WTC11 (cell line): Measurements from ENCODE around the gene BASP1.

Source experiments
- CTCF ChIP-seq: fragments of 200-600 bp; IDR thresholded peaks from 2 replicates; pipeline ENCODE4 v1.8.0; 2022; ENCODE audit warnings: antibody characterized with exemption
- ERG ChIP-seq: fragments of 250-450 bp; sonication (Bioruptor Pico); IDR thresholded peaks from 2 replicates; pipeline ENCODE4 v1.8.0; 2021; ENCODE audit warnings: mild to moderate bottlenecking
- KAT7 ChIP-seq: sonication (generic); formaldehyde crosslinking; IDR thresholded peaks from 2 replicates; pipeline ENCODE4 v1.8.1; 2023; ENCODE audit warnings: missing genetic modification reagents, mild to moderate bottlenecking, borderline replicate concordance
- MAX ChIP-seq: sonication (generic); formaldehyde crosslinking; IDR thresholded peaks from 2 replicates; pipeline ENCODE4 v1.8.0; 2022; ENCODE audit warnings: mild to moderate bottlenecking, missing genetic modification reagents
- MYBL2 ChIP-seq: sonication (generic); formaldehyde crosslinking; IDR thresholded peaks from 2 replicates; pipeline ENCODE4 v1.8.1; 2023; ENCODE audit warnings: mild to moderate bottlenecking, moderate library complexity, missing genetic modification reagents
- RELA ChIP-seq: sonication (generic); formaldehyde crosslinking; IDR thresholded peaks from 2 replicates; pipeline ENCODE4 v1.8.1; 2022; ENCODE audit warnings: missing genetic modification reagents, mild to moderate bottlenecking, borderline replicate concordance
- TEAD4 ChIP-seq: sonication (generic); formaldehyde crosslinking; IDR thresholded peaks from 2 replicates; pipeline ENCODE4 v1.8.0; 2022; ENCODE audit warnings: mild to moderate bottlenecking, missing genetic modification reagents
- USF1 ChIP-seq: sonication (generic); formaldehyde crosslinking; IDR thresholded peaks from 2 replicates; pipeline ENCODE4 v1.8.0; 2022; ENCODE audit warnings: mild to moderate bottlenecking, missing genetic modification reagents
- ZNF121 ChIP-seq: sonication (generic); formaldehyde crosslinking; IDR thresholded peaks from 2 replicates; pipeline ENCODE4 v1.8.0; 2023; ENCODE audit warnings: missing genetic modification reagents

- TF ChIP-seq KAT7 (CRISPR knock-in tag) (no peak), RELA (no peak), TEAD4 (CRISPR knock-in tag) (no peak), USF1 (CRISPR knock-in tag) (no peak), MYBL2 (no peak), CTCF (peak; percentile 88), ZNF121 (CRISPR knock-in tag) (no peak), ERG (no peak), MAX (CRISPR knock-in tag) (no peak)
Measured at GRCh38 chr5:17189381-17190036, 27.9 kb upstream of the BASP1 start.
